Gastroesophageal sphincter (tissue), 3 donors: Measurements from ENCODE around the gene RIPOR3.

Experiments used
- CTCF ChIP-seq, 4 experiments: fragments of 200-600 bp in 2 of 4; fragments of 450-650 bp in 2 of 4; sonication (generic) in 1 of 4; IDR thresholded peaks; one replicate each; pipeline ENCODE4 v1.5.1; 2017 to 2019; ENCODE audit warnings: antibody characterized with exemption in 4 of 4, mild to moderate bottlenecking in 2 of 4, moderate library complexity in 2 of 4
- POLR2AphosphoS5 ChIP-seq: sonication (generic); formaldehyde crosslinking; IDR thresholded peaks from one replicate; pipeline ENCODE4 v1.6.1; 2017; ENCODE audit warnings: antibody characterized with exemption

- no peak for TF ChIP-seq CTCF (IDR thresholded peaks at IDR 0.05)
- TF ChIP-seq POLR2AphosphoS5 = no peak
Measured at GRCh38 chr20:50630578-50631263, 60.6 kb downstream of the RIPOR3 start.
